ENCODE data around the gene EYS.

EYS gene

DNA sequence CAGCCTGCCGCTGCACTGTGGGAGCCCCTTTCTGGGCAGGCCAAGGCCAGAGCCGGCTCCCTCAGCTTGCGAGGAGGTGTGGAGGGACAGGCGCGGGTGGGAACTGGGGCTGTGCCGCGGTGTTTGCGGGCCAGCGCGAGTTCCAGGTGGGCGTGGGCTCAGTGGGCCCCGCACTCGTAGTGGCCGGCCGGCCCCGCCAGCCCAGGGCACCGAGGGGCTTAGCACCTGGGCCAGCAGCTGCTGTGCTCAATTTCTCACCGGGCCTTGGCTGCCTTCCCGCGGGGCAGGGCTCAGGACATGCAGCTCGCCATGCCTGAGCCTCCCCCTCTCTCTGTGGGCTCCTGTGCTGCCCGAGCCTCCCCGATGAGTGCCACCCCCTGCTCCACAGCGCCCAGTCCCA lies 1683.3 kb downstream of the EYS start:
- Histone ChIP-seq H3K4me3 (ENCODE audit: control insufficient read depth in 1 of 7, extremely low read depth in 1 of 7, insufficient read depth in 4 of 7, low read depth in 2 of 7, low read length in 6 of 7) (no peak overlapping the region), H3K4me1 (ENCODE audit: control extremely low read depth in 1 of 4, control insufficient read depth in 4 of 4, insufficient read depth in 4 of 4, low read length in 3 of 4) (no peaks in the 10 kb centered on the region), H3K9me3 (ENCODE audit: control extremely low read depth in 1 of 5, control insufficient read depth in 4 of 5, insufficient read depth in 2 of 5, low read depth in 1 of 5, low read length in 4 of 5) (peaks cover 0 to 13% (median 2%) of the 10 kb centered on the region in 5 experiments), H3K27ac (ENCODE audit: insufficient read depth in 1 of 2, low read depth in 1 of 2, low read length in 2 of 2, poor library complexity in 1 of 2, severe bottlenecking in 2 of 2) (no peak overlapping the region), H3K36me3 (ENCODE audit: control insufficient read depth in 4 of 4, insufficient read depth in 4 of 4, low read length in 3 of 4) (no peaks in the 10 kb centered on the region), H3K27me3 (replicated peaks in 2 of 5; ENCODE audit: control insufficient read depth in 4 of 5, insufficient read depth in 5 of 5, low read length in 4 of 5) (no peaks in the 10 kb centered on the region)
- ChIA-PET POLR2A (no interaction called here), CTCF (interaction anchor here (0.7 kb wide), 1 partner anchor 134 kb away, joined by 3 read pairs; no protein-coding TSS in a partner anchor)
- DNase-seq: no peak
- 98% methylated on average over 24 of the region's 24 CpGs for WGBS (ENCODE audit: insufficient coverage)

DNA sequence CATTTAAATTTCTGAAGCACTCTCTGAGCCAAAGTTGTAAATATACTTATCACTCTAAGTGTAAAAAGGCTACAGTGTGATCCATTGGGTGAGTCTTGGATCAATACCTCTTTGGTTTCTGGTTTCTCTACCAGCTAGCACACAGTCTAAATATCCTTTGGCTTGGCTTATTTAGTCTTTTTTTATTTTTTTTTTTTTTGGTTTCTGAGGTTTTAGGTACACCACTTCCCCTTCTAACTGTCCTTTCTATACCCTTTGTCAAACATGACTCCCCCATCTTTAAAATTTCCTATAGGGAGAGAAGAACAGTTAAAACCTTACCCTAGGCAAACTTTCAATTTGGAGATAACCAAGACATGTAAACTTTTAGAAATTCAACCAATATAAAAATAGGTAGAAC lies 1692.4 kb downstream of the EYS start:
- no peak overlapping the region for H3K27ac ChIP-seq (ENCODE audit: insufficient read depth in 1 of 2, low read depth in 1 of 2, low read length in 2 of 2, poor library complexity in 1 of 2, severe bottlenecking in 2 of 2)
- POLR2A ChIA-PET: no interaction called here
- no peaks in the 10 kb centered on the region for H3K9me3 ChIP-seq (ENCODE audit: control extremely low read depth in 1 of 5, control insufficient read depth in 4 of 5, insufficient read depth in 2 of 5, low read depth in 1 of 5, low read length in 4 of 5)
- CTCF ChIA-PET: no interaction called here
- H3K27me3 ChIP-seq (replicated peaks in 2 of 5; ENCODE audit: control insufficient read depth in 4 of 5, insufficient read depth in 5 of 5, low read length in 4 of 5): no peaks in the 10 kb centered on the region
- H3K36me3 ChIP-seq (ENCODE audit: control insufficient read depth in 4 of 4, insufficient read depth in 4 of 4, low read length in 3 of 4): no peaks in the 10 kb centered on the region
- H3K4me3 ChIP-seq (ENCODE audit: control insufficient read depth in 1 of 7, extremely low read depth in 1 of 7, insufficient read depth in 4 of 7, low read depth in 2 of 7, low read length in 6 of 7): no peak overlapping the region
- peaks cover 0 to 7% (median 5%) of the 10 kb centered on the region in 4 experiments for H3K4me1 ChIP-seq (ENCODE audit: control extremely low read depth in 1 of 4, control insufficient read depth in 4 of 4, insufficient read depth in 4 of 4, low read length in 3 of 4)
- peak; percentile 12 to 76 (median 73) for DNase-seq

DNA sequence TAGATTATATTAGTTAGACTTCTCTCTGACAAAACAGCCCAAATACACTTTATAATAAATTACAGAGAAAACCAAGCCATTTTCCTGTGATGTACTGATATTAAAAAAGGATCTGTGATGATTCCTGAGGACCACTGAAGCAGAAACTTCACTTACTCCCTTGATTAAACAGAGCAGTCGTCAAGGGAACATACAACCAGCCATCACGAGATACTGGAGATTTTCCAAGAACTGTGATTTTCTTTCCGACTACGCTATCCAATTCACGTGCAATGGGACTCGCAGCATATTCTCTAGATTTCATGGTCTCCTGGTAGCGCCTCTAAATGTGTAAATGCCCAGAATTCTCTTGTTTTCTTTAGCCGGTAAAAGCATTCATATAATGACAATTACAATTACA lies 1694.0 kb downstream of the EYS start:
- Histone ChIP-seq H3K36me3 (ENCODE audit: control insufficient read depth in 4 of 4, insufficient read depth in 4 of 4, low read length in 3 of 4) (no peaks in the 10 kb centered on the region), H3K27me3 (replicated peaks in 2 of 5; ENCODE audit: control insufficient read depth in 4 of 5, insufficient read depth in 5 of 5, low read length in 4 of 5) (no peaks in the 10 kb centered on the region), H3K4me1 (ENCODE audit: control extremely low read depth in 1 of 4, control insufficient read depth in 4 of 4, insufficient read depth in 4 of 4, low read length in 3 of 4) (peaks cover 0 to 7% (median 5%) of the 10 kb centered on the region in 4 experiments), H3K4me3 (ENCODE audit: control insufficient read depth in 1 of 7, extremely low read depth in 1 of 7, insufficient read depth in 4 of 7, low read depth in 2 of 7, low read length in 6 of 7) (no peak overlapping the region), H3K9me3 (ENCODE audit: control extremely low read depth in 1 of 5, control insufficient read depth in 4 of 5, insufficient read depth in 2 of 5, low read depth in 1 of 5, low read length in 4 of 5) (no peaks in the 10 kb centered on the region), H3K27ac (ENCODE audit: insufficient read depth in 1 of 2, low read depth in 1 of 2, low read length in 2 of 2, poor library complexity in 1 of 2, severe bottlenecking in 2 of 2) (no peak overlapping the region)
- DNase-seq: no peak
- 96% methylated on average over 8 of the region's 8 CpGs for WGBS (ENCODE audit: insufficient coverage)
- CTCF ChIA-PET: interaction anchor here (0.8 to 2.4 kb wide), 2 partner anchors 315 to 318 kb away, joined by 3 to 8 read pairs; no protein-coding TSS in a partner anchor
- POLR2A ChIA-PET: no interaction called here

DNA sequence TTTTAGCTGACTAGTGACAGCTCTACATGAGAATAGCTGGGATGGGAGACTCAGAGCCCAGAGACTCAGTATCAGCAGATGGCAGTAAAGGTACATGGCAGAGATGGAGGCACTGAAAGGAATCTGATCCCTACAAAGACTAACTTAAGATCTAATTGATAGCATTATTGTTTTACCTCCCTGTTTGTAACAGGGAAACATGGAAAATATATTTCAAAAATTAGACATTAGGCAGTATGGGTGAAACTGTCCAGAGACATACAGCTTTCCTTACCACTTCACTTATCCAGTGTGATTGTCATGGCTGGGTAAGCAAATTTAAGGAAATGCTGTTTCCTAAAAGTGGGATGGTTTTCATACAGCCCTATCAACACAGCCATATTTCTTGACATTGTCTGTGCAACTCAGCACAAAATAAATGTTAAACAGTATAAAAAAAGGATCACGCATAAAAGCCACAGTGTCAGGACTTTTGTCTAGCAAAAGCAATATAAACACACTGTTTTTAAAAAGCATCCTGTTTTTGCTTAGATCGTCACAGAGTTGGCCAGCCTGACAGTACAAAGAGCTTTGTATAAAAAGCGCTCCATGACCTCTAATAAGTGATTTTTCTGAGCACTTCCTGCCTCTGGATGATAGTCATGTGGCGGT lies 1694.5 kb downstream of the EYS start:
- Histone ChIP-seq H3K9me3 (ENCODE audit: control extremely low read depth in 1 of 5, control insufficient read depth in 4 of 5, insufficient read depth in 2 of 5, low read depth in 1 of 5, low read length in 4 of 5) (no peaks in the 10 kb centered on the region), H3K27ac (ENCODE audit: insufficient read depth in 1 of 2, low read depth in 1 of 2, low read length in 2 of 2, poor library complexity in 1 of 2, severe bottlenecking in 2 of 2) (no peak overlapping the region), H3K27me3 (replicated peaks in 2 of 5; ENCODE audit: control insufficient read depth in 4 of 5, insufficient read depth in 5 of 5, low read length in 4 of 5) (no peaks in the 10 kb centered on the region), H3K4me1 (ENCODE audit: control extremely low read depth in 1 of 4, control insufficient read depth in 4 of 4, insufficient read depth in 4 of 4, low read length in 3 of 4) (peaks cover 0 to 7% (median 5%) of the 10 kb centered on the region in 4 experiments), H3K4me3 (ENCODE audit: control insufficient read depth in 1 of 7, extremely low read depth in 1 of 7, insufficient read depth in 4 of 7, low read depth in 2 of 7, low read length in 6 of 7) (no peak overlapping the region), H3K36me3 (ENCODE audit: control insufficient read depth in 4 of 4, insufficient read depth in 4 of 4, low read length in 3 of 4) (no peaks in the 10 kb centered on the region)
- peak; percentile 36 to 55 (median 49) for DNase-seq
- CTCF ChIA-PET: interaction anchor here (0.8 to 2.4 kb wide), 3 partner anchors 317 to 322 kb away, joined by 4 to 8 read pairs (median 4); no protein-coding TSS in a partner anchor
- POLR2A ChIA-PET: no interaction called here
- WGBS (ENCODE audit: insufficient coverage): 100% methylated on average over 1 of the region's 4 CpGs

DNA sequence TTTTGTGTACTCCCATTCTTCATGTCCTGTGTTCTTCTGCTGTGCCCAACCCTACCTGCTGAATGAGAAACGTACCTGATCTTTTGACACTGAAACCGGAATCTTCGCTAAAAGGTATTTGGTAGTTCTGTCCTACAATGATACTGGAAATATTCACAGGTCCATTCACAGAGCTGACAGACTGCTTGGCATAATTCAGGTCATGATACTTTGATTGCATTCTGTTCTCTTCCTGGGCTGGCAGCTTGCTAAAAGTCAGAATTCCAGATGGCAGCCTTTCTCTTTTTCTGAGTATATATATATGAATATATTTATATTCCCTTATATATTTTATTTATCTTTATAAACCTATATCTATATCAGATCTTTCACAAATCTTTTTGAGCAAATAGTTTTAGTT lies 1696.4 kb downstream of the EYS start:
- WGBS (ENCODE audit: insufficient coverage): 100% methylated on average over 1 of the region's 3 CpGs
- H3K4me1 ChIP-seq (ENCODE audit: control extremely low read depth in 1 of 4, control insufficient read depth in 4 of 4, insufficient read depth in 4 of 4, low read length in 3 of 4): peaks cover 0 to 7% (median 5%) of the 10 kb centered on the region in 4 experiments
- ChIA-PET CTCF (interaction anchor here (0.8 kb wide), 1 partner anchor 322 kb away, joined by 3 read pairs; no protein-coding TSS in a partner anchor), POLR2A (no interaction called here)
- no peak for DNase-seq
- H3K4me3 ChIP-seq (ENCODE audit: control insufficient read depth in 1 of 7, extremely low read depth in 1 of 7, insufficient read depth in 4 of 7, low read depth in 2 of 7, low read length in 6 of 7): no peak overlapping the region
- H3K9me3 ChIP-seq (ENCODE audit: control extremely low read depth in 1 of 5, control insufficient read depth in 4 of 5, insufficient read depth in 2 of 5, low read depth in 1 of 5, low read length in 4 of 5): peaks cover 0 to 5% (median 0%) of the 10 kb centered on the region in 5 experiments
- no peaks in the 10 kb centered on the region for H3K36me3 ChIP-seq (ENCODE audit: control insufficient read depth in 4 of 4, insufficient read depth in 4 of 4, low read length in 3 of 4)
- H3K27ac ChIP-seq (ENCODE audit: insufficient read depth in 1 of 2, low read depth in 1 of 2, low read length in 2 of 2, poor library complexity in 1 of 2, severe bottlenecking in 2 of 2): no peak overlapping the region
- H3K27me3 ChIP-seq (replicated peaks in 2 of 5; ENCODE audit: control insufficient read depth in 4 of 5, insufficient read depth in 5 of 5, low read length in 4 of 5): no peaks in the 10 kb centered on the region

DNA sequence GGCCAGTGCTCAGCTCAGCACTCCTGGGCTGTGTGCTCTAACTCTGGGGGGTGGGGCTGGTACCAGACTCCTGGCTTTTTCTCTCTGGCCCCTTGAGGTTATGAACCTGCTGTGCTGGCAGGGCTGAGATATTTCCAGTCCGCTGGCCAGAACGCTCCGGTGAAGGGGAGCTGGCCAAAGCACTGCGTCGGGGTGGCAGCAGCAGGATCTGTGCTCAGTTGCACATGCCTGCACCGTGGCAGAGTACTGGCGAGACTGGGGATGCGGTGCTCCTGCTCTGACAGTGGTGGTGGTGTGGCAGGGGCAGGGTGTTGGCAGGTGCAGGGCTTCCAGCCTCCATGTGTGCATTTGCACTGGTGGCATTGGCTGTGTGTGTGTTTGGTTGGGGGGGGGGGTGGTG lies 1697.0 kb downstream of the EYS start:
- 97% methylated on average over 8 of the region's 8 CpGs for WGBS (ENCODE audit: insufficient coverage)

DNA sequence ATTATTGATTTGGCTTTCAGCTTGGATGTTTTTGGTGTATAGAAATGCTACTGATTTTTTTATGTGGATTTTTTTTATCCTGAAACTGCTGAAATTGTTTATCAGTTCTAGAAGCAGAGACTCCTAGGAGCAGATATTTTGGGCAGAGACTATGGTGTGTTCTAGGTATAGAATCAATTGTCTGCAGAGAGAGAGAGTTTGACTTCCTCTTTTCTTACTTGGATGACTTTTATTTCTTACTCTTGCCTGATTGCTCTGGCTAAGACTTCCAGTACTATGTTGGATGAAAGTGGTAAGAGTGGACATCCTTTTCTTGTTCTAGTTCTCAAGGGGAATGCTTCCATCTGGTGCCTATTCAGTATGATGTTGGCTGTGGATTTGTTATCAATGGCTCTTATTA lies 1700.8 kb downstream of the EYS start:
- Histone ChIP-seq H3K9me3 (ENCODE audit: control extremely low read depth in 1 of 5, control insufficient read depth in 4 of 5, insufficient read depth in 2 of 5, low read depth in 1 of 5, low read length in 4 of 5) (peaks cover 0 to 11% (median 2%) of the 10 kb centered on the region in 5 experiments), H3K4me1 (ENCODE audit: control extremely low read depth in 1 of 4, control insufficient read depth in 4 of 4, insufficient read depth in 4 of 4, low read length in 3 of 4) (no peaks in the 10 kb centered on the region), H3K4me3 (ENCODE audit: control insufficient read depth in 1 of 7, extremely low read depth in 1 of 7, insufficient read depth in 4 of 7, low read depth in 2 of 7, low read length in 6 of 7) (no peak overlapping the region), H3K27me3 (replicated peaks in 2 of 5; ENCODE audit: control insufficient read depth in 4 of 5, insufficient read depth in 5 of 5, low read length in 4 of 5) (no peaks in the 10 kb centered on the region), H3K27ac (ENCODE audit: insufficient read depth in 1 of 2, low read depth in 1 of 2, low read length in 2 of 2, poor library complexity in 1 of 2, severe bottlenecking in 2 of 2) (no peak overlapping the region), H3K36me3 (ENCODE audit: control insufficient read depth in 4 of 4, insufficient read depth in 4 of 4, low read length in 3 of 4) (no peaks in the 10 kb centered on the region)
- POLR2A ChIA-PET: no interaction called here
- DNase-seq: no peak
- CTCF ChIA-PET: no interaction called here

More for the DNA sequence above, 1697.0 kb downstream of the EYS start:
- DNase-seq: no peak
- ChIA-PET CTCF (interaction anchor here (0.8 kb wide), 1 partner anchor 322 kb away, joined by 3 read pairs; no protein-coding TSS in a partner anchor), POLR2A (no interaction called here)
- no peak overlapping the region for H3K4me3 ChIP-seq (ENCODE audit: control insufficient read depth in 1 of 7, extremely low read depth in 1 of 7, insufficient read depth in 4 of 7, low read depth in 2 of 7, low read length in 6 of 7)
- peaks cover 0 to 5% (median 0%) of the 10 kb centered on the region in 5 experiments for H3K9me3 ChIP-seq (ENCODE audit: control extremely low read depth in 1 of 5, control insufficient read depth in 4 of 5, insufficient read depth in 2 of 5, low read depth in 1 of 5, low read length in 4 of 5)
- H3K27me3 ChIP-seq (replicated peaks in 2 of 5; ENCODE audit: control insufficient read depth in 4 of 5, insufficient read depth in 5 of 5, low read length in 4 of 5): no peaks in the 10 kb centered on the region
- no peaks in the 10 kb centered on the region for H3K36me3 ChIP-seq (ENCODE audit: control insufficient read depth in 4 of 4, insufficient read depth in 4 of 4, low read length in 3 of 4)
- no peak overlapping the region for H3K27ac ChIP-seq (ENCODE audit: insufficient read depth in 1 of 2, low read depth in 1 of 2, low read length in 2 of 2, poor library complexity in 1 of 2, severe bottlenecking in 2 of 2)
- peaks cover 0 to 7% (median 5%) of the 10 kb centered on the region in 4 experiments for H3K4me1 ChIP-seq (ENCODE audit: control extremely low read depth in 1 of 4, control insufficient read depth in 4 of 4, insufficient read depth in 4 of 4, low read length in 3 of 4)
